ENCODE data around the gene ARID2.
A peak's percentile ranks its signal among the peaks of the same experiment; 100 is the strongest.

Gene ARID2

GRCh38 chr12:45729233-45730083 is at the start of gene ARID2:
TSS of gene ARID2 (plus strand) at chr12:45729706. CDS start at chr12:45729837, 131 bp downstream.
- peak in 1 of 2 experiments; percentile 43 for DNase-seq (ENCODE audit: low read depth in 2 of 2)

DNA sequence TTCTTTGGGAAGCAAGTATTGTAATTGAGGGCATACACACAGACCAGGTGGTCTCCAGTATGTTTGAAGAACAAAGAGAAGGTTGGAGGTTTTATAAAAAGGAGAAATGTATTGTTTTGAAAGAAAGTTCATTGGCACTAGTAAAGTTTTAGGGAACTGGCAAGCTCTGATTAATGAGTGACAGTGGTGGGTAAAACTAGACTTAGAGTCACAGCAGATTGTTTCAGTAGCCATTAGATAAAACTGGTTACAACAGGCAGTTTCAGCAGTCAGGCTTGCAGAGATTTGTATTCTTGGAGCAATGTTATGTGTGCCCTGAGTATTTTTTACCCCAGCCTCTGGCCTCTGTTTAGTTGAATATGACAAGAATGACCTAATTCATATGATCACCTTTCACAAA is 49.1 kb upstream of the ARID2 start:
- no peak for DNase-seq (ENCODE audit: low read depth in 2 of 2)

DNA sequence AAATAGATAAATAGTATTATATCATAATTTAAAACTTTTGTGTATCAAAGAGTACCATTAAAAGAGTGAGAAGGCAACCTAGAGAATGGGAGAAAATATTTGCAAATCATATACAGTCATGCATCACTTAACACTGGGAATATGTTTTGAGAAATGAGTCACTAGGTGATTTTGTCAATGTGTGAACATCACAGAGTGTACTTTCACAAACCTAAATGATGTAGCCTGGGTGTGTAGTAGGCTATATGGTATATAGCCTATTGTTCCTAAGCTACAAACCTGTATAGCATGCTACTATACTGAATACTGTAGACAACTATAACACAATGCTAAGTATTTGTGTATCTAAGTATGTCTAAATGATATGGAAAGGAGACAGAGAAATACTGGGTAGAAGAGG is 48.0 kb upstream of the ARID2 start:
- no peak for DNase-seq (ENCODE audit: low read depth in 2 of 2)

DNA sequence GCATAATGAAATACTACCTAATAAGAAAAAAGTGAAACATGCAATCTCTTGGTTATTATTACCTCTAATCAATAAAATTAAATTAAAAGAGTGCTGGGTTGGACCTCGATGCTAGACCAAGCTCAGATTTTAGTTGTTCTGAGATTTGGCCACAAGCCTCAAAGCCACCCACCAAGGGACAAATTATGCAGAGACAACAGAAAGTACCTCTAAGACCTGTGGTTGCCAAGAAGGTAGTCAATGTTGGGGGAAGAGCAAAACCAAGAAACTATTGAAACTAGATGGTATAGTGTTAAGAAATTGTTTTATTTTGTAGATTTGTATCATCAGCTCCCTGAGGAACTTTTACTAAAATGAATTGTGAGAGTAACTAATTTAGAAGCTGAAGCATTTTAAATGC is 43.8 kb upstream of the ARID2 start:
- DNase-seq (ENCODE audit: low read depth in 2 of 2) = no peak

GRCh38 chr12:45687081-45688015 is 42.2 kb upstream of the ARID2 start:
- no peak for DNase-seq (ENCODE audit: low read depth in 2 of 2)

DNA sequence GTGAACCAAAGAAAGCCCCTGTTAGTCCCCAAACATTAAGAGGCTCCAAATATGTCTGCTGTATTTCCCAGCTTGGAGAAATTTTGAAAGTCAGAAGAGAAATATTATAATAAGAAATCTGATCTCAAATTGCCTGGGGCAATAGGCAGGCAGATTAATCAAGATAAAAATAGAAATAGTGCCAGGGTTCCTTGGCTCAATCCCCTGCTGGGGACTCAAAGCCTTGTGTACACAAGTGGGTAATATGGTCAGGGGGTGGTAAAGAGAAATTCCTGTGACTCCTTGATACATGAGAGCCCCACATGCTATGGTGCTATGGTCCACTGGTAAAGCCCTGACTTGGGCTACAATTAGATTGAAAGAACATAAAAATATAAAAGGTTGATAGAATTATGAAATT is 41.3 kb upstream of the ARID2 start:
- DNase-seq (ENCODE audit: low read depth in 2 of 2) = no peak

DNA sequence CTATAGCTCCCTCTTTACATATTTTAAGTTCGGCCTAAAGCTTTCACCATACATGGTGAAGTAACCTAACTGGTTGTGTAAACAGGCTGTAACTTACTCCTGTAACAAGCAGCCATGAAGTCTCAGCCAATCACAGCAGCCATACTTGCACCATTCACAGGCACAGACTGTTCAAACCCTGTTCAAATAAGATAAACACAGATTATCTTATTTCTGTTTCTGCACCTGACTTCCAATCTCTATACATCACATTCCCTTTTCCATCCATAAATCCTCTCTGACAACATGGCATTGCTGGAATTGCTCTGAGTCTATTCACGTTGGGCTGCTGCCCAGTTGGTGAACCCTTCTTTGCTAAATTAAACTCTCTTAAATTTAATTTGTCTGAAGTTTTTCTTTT is 34.5 kb upstream of the ARID2 start:
- DNase-seq (ENCODE audit: low read depth in 2 of 2) = no peak

GRCh38 chr12:45695606-45696005 is 33.9 kb upstream of the ARID2 start:
- DNase-seq (ENCODE audit: low read depth in 2 of 2) = no peak

DNA sequence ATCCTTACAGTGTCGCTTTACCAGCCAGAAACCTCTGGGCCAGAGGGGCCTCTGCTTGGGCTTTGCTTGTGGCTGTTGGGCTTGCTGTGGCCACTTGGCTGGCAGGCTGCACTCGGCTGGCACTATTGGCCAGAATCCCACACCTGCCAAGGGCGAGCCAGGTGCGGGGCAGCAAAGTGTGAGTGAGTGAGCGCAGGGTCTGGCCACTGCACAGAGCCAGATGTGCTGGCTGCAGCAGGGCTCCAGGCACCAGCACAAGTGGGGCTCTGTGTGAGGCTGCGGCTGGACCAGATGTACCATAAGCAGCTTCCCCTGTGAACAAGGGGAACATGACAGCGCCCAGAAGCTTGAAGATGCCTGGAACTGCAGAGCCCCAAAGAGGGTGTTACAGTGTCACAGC is 33.5 kb upstream of the ARID2 start:
- DNase-seq (ENCODE audit: low read depth in 2 of 2) = no peak

DNA sequence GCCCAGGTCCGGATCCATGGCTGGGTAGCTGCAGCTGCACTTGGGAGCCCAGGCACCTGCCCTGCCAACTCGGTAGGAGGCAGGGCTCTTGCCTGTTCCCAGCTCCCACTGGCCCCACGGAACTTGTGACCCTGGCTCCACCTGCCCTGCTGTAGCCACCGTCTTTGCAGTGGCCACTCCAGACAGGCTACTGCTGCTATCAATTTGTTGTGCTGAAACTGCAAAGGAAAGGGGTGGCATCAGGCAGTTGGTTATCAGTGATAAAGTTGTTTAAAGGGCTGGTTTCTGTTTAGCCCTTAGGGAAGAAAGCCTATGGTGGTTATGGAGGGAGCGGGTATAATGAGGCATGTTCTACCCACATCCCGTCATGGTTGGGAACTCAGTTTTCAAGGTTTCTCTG is 32.1 kb upstream of the ARID2 start:
- DNase-seq (ENCODE audit: low read depth in 2 of 2) = no peak

GRCh38 chr12:45701296-45701695 is 28.2 kb upstream of the ARID2 start:
- DNase-seq (ENCODE audit: low read depth in 2 of 2) = no peak

DNA sequence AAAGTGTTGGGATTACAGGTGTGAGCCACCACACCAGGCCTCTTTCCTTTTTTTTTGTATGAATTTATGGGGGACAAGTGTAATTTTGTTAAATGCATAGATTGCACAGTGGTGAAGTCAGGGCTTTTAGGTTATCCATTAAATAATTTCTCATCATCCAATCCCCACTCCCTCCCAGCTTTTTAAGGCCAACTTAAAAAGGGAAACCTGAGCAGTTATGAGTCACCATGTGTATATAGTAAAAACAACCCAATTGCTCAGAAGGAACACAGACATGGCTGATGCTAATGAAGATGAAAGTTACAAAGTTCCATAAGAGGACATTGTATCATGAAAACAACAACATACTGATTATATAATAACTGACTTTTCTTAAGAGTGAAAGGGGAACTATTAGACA is 25.6 kb upstream of the ARID2 start:
- DNase-seq (ENCODE audit: low read depth in 2 of 2) = no peak

DNA sequence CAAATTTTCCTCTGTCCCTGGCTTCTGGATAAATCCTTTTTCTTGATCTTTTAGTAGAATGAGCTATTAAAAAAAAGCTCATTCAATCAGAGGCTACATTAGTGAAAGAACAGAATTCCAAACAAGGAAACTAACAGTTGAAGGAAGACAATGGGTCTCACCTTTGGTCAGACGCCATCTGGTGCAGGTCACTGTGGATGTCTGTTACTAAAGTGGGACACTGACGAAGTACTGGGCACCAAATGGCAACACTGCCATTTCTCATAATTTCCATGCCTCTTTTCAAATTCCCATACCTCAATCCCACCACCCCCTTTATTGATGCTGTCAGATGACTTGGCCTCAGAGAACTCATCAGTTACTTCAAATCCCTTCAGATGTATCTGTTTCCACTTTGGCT is 24.5 kb upstream of the ARID2 start:
- DNase-seq (ENCODE audit: low read depth in 2 of 2) = no peak

DNA sequence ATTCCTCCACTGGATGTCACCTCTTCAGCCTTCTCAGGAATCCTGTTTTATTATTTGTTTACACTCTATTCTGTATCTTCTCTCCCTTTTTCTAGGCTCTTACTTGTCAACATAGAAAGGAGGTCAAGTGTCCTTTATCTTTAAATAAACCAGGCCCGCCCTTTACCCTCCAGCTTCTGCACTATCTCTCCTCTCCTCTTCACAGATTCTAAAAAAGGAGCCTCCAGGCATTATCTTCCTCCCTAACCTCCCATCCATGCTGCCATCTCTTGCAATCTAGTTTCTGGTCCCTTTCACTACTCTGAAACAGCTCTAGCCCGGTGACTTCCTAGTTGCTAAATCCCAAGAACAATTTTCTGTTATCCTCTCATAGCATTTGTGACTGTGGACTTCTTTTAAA is 24.1 kb upstream of the ARID2 start:
- DNase-seq (ENCODE audit: low read depth in 2 of 2) = no peak

GRCh38 chr12:45707241-45707857 is 22.2 kb upstream of the ARID2 start:
- no peak for DNase-seq (ENCODE audit: low read depth in 2 of 2)

- no peak for DNase-seq (ENCODE audit: low read depth in 2 of 2)
Measured at GRCh38 chr12:45708363-45708762, 21.1 kb upstream of the ARID2 start.

GRCh38 chr12:45708901-45709300 is 20.6 kb upstream of the ARID2 start:
- DNase-seq (ENCODE audit: low read depth in 2 of 2) = no peak

DNA sequence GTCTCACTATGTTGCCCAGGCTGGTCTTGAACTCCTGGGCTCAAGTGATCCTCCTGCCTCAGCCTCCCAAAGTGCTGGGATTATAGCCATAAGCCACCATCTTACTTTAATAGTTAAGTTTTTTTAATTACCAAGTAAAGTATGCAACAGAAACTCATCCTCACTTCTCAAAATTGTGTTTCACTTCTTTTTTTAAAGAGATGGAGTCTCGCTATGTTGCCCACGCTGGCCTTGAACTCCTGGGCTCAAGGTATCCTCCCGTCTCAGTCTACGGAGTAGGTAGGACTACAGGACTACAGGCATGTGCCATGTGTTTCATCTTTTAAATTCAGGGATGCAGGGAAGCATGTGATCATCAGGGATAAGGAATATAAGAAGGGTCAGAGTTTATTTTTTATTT is 17.2 kb upstream of the ARID2 start:
- no peak for DNase-seq (ENCODE audit: low read depth in 2 of 2)

DNA sequence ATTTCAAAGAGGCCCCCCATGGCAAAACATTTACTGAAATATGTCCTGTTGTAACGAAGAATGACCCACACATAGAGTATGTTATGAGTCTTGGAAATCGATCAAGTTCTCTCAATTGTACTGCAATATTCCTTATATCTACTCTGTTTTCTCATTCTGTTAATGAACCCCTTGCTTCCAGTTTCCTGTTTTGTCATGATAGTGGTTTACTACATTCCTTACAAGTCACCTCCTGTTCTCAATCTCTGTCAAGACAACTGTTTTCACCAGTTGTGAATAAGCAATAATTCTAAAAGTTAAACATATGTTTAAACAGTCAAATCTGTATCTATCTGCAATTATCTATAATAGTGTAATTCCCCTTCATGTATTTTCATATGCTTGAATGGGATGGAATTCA is 16.4 kb upstream of the ARID2 start:
- DNase-seq (ENCODE audit: low read depth in 2 of 2) = peak in 1 of 2 experiments; percentile 34

DNA sequence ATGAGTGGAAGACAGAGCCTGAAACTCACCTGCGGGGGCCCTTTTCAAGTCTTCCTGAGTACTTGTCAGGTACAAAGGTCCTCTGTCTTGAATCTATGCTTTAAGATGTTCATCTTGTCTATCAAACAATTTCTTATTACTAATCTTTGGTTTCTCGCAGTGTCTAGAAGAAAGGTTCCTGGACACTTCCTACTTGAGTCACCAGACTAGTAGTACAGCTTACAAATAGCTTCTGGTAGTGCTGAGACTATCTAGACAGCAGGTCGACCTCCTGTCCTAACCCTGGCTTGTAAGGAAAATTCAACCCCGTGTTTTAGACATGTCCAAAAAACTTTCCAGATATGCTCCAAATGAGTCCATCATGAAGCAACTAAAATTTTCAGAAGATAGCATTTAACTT is 11.2 kb upstream of the ARID2 start:
- DNase-seq (ENCODE audit: low read depth in 2 of 2) = no peak

DNA sequence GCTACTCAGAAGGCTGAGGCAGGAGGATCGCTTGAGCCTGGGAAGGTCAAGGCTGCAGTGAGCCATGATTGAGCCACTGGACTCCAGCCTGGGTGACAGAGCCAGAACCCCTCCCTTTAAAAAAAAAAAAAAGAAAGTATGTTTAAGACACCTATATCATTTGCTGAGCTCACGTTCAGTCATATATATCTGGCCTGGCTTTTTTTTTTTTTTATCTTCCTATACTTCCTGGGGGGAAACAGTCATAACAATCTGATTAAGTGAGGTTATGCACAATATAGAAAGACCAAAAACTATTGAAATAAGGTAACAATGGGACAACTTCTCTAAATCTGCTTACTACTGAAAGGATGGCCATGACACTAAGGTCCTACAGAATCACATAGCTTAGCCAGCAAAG is 9.4 kb upstream of the ARID2 start:
- DNase-seq (ENCODE audit: low read depth in 2 of 2) = no peak

DNA sequence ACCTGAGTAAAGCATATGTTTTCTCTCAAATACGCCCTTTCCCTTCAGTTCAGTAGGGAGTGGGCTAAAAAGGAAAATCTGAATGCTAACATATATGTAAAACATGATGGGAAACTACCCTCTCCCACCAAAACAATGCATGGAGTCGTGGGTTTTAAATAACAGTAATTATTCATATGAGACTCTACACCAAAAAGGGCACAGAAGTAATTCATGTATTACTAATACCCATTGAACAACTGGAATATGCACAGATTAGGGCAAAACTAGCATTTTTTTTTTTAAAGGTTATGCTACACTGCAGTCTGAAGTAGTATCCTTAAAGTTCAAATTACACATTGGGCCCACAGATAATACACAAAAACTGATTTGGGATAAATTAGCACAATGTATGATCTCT is 8.1 kb upstream of the ARID2 start:
- DNase-seq (ENCODE audit: low read depth in 2 of 2) = no peak
